Trophoblast cell (in vitro differentiated cells and primary cell): ENCODE results near the gene PNPLA7.

Experiments
- DNase-seq, 2 donors: peaks; one replicate each; pipeline ENCODE4 v3.0.0-alpha.2; 2016
- H2AFZ ChIP-seq: 2 replicates; pipeline ENCODE4 v1.6.1; 2013; ENCODE audit warnings: low read length, moderate library complexity, mild to moderate bottlenecking; ENCODE audit not compliant: insufficient read depth, poor library complexity
- H2AK5ac ChIP-seq: 2 replicates; pipeline ENCODE4 v1.6.1; 2013; ENCODE audit warnings: mild to moderate bottlenecking, low read length
- H2BK120ac ChIP-seq: 2 replicates; pipeline ENCODE4 v1.6.1; 2013; ENCODE audit warnings: low read length, mild to moderate bottlenecking, moderate library complexity; ENCODE audit not compliant: insufficient read depth, poor library complexity
- H2BK12ac ChIP-seq: 2 replicates; pipeline ENCODE4 v1.6.1; 2013; ENCODE audit warnings: mild to moderate bottlenecking, low read length, moderate library complexity
- H2BK5ac ChIP-seq: 2 replicates; pipeline ENCODE4 v1.6.1; 2013; ENCODE audit warnings: low read length, low read depth, moderate library complexity, mild to moderate bottlenecking; ENCODE audit not compliant: poor library complexity
- H3K14ac ChIP-seq: 2 replicates; pipeline ENCODE4 v1.6.1; 2013; ENCODE audit warnings: mild to moderate bottlenecking, low read length
- H3K18ac ChIP-seq: 2 replicates; pipeline ENCODE4 v1.6.1; 2013; ENCODE audit warnings: mild to moderate bottlenecking, low read length
- H3K23ac ChIP-seq: 2 replicates; pipeline ENCODE4 v1.6.1; 2013; ENCODE audit warnings: low read length
- H3K27ac ChIP-seq: 2 replicates; pipeline ENCODE4 v1.5.1; 2013; ENCODE audit warnings: low read depth, mild to moderate bottlenecking, inconsistent platforms, low read length, moderate library complexity
- H3K27me3 ChIP-seq: 2 replicates; pipeline ENCODE4 v1.6.1; 2013; ENCODE audit warnings: inconsistent platforms, mild to moderate bottlenecking, low read length, moderate library complexity; ENCODE audit not compliant: insufficient read depth
- H3K36me3 ChIP-seq, 2 experiments: 1 replicate in 1 of 2; 2 replicates in 1 of 2; pipeline ENCODE4 v1.6.1; 2013; ENCODE audit warnings: low read length in 2 of 2, mild to moderate bottlenecking in 2 of 2, moderate library complexity in 1 of 2; ENCODE audit not compliant: insufficient read depth in 2 of 2, control insufficient read depth in 1 of 2
- H3K4ac ChIP-seq: 2 replicates; pipeline ENCODE4 v1.6.1; 2013; ENCODE audit warnings: low read depth, mild to moderate bottlenecking, low read length, moderate library complexity
- H3K4me1 ChIP-seq, 2 experiments: 1 replicate in 1 of 2; 2 replicates in 1 of 2; pipeline ENCODE4 v1.6.1; 2013; ENCODE audit warnings: low read length in 2 of 2, mild to moderate bottlenecking in 2 of 2, moderate library complexity in 1 of 2; ENCODE audit not compliant: insufficient read depth in 2 of 2, control insufficient read depth in 1 of 2
- H3K4me2 ChIP-seq: 2 replicates; pipeline ENCODE4 v1.6.1; 2013; ENCODE audit warnings: inconsistent platforms, mild to moderate bottlenecking, low read length, moderate library complexity
- H3K4me3 ChIP-seq: 2 replicates; pipeline ENCODE4 v1.5.1; 2013; ENCODE audit warnings: mild to moderate bottlenecking, low read depth, low read length, inconsistent platforms
- H3K79me1 ChIP-seq: one replicate; pipeline ENCODE4 v1.6.1; 2013; ENCODE audit warnings: low read length
- H3K79me2 ChIP-seq: 2 replicates; pipeline ENCODE4 v1.6.1; 2013; ENCODE audit warnings: low read length, mild to moderate bottlenecking; ENCODE audit not compliant: control insufficient read depth, insufficient read depth, poor library complexity
- H3K9ac ChIP-seq: 2 replicates; pipeline ENCODE4 v1.6.1; 2013; ENCODE audit warnings: mild to moderate bottlenecking, low read length
- H3K9me3 ChIP-seq: 2 replicates; pipeline ENCODE4 v1.6.1; 2013; ENCODE audit warnings: low read depth, mild to moderate bottlenecking, control low read depth, inconsistent platforms, low read length; ENCODE audit not compliant: insufficient read depth
- H4K12ac ChIP-seq: 2 replicates; pipeline ENCODE4 v1.6.1; 2013; ENCODE audit warnings: low read depth, mild to moderate bottlenecking, low read length, moderate library complexity
- H4K8ac ChIP-seq: 2 replicates; pipeline ENCODE4 v1.6.1; 2013; ENCODE audit warnings: low read depth, mild to moderate bottlenecking, low read length, moderate library complexity
- H4K91ac ChIP-seq: one replicate; pipeline ENCODE4 v1.6.1; 2013; ENCODE audit warnings: low read depth, mild to moderate bottlenecking, low read length, moderate library complexity
- WGBS: extraction: QIAGEN DNeasy Blood & Tissue Kit; methylation state at CpG from one replicate; pipeline ENCODE4 v1.1.7; 2013; ENCODE audit warnings: missing lambda C conversion rate; ENCODE audit not compliant: insufficient read length, insufficient coverage; ENCODE audit errors: extremely low coverage; 5-methylcytosine and 5-hydroxymethylcytosine counted together

The PNPLA7 gene

DNA sequence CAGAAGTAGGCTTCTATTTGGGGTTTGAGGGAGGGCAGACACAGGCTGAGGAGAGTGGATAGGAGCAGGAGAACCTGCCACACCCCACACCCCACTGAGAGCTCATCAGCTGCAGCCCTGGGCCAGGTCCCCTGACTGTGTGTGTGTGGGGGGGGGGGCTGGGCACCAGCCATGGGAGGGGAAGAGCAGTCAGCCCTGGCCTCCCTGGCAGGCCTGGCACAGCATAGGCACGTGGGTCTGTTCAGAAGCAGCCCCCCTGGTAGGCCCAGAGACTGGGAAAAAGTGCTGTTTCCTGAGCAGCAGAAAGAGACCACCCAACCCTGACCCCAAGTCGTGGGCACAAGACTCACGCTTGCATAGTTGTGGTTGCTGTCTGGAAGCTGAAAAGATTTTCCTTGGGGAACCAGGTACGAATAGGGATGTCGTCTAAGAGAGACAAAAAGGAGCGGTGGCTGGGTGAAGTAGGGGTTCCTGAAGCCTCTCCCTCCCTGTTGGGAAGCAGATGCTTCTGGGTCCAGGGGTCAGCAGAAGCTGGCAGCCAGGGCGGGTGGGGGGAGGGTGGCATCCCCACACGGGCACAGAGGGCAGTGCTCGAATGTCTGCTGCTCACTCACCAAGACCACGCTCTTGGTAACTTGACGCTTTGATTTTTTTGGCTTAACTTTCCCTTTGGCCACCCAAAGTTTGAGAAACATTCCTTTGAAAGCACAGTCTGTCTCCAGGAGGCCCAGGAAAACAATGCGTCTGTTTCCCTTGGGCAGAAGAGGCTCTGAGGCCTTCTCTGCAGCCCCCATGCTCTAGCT lies 93.9 kb downstream of the PNPLA7 start:
- Histone ChIP-seq H2AK5ac (no peak overlapping the region), H3K4me2 (no peak overlapping the region), H4K12ac (no peak overlapping the region), H3K27ac (no peak overlapping the region), H2BK120ac (no peak overlapping the region), H3K9me3 (peaks cover 2% of the 10 kb centered on the region), H4K91ac (no peak overlapping the region), H3K79me2 (peaks cover 4% of the 10 kb centered on the region), H3K14ac (no peak overlapping the region), H4K8ac (no peak overlapping the region), H3K4me1 (peaks cover 20 to 27% of the 10 kb centered on the region in 2 experiments), H3K18ac (no peak overlapping the region), H3K4ac (no peak overlapping the region), H2AFZ (no peak overlapping the region), H2BK5ac (no peak overlapping the region), H3K4me3 (no peak overlapping the region), H3K27me3 (no peaks in the 10 kb centered on the region), H3K23ac (no peak overlapping the region), H2BK12ac (no peak overlapping the region), H3K79me1 (peaks cover 12% of the 10 kb centered on the region), H3K36me3 (peaks cover 13 to 28% of the 10 kb centered on the region in 2 experiments), H3K9ac (no peak overlapping the region)
- DNase-seq: no peak
- no CpG with 5 or more reads among the region's 12 CpGs for WGBS

DNA sequence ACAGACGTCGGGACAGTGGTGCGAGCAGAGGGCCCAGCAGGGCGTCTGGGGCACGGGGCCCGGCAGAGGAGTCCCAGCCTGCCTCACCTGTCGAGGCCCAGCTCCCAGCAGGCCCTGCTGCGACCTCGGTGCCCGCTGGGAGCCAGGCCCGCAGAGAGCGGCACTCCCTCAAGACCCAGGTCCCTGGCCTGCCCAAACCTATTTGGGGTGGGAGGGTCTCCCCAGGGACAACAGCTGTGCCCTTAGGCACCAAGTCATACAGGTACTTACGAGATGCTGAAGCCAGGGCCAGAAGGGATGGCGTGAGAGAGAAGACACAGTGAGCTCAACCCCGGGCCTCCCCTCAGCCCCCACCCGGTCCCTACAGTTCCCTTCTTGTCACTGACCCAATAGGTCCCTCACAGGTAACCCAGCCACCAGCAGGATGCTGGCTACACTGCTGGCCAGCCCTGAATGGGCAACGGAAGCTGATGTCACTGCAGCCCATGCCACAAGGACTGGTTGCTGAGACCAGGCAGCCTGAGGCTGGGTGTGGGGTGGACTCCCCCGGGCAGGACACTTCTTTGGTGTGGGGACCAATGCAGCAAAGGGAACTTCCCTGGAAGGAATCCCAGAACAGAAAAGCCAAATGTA lies 94.7 kb downstream of the PNPLA7 start:
- Histone ChIP-seq H3K27me3 (no peaks in the 10 kb centered on the region), H3K27ac (no peak overlapping the region), H3K4ac (no peak overlapping the region), H4K91ac (no peak overlapping the region), H3K9me3 (peaks cover 2% of the 10 kb centered on the region), H3K23ac (no peak overlapping the region), H4K8ac (no peak overlapping the region), H3K9ac (no peak overlapping the region), H3K14ac (no peak overlapping the region), H3K18ac (no peak overlapping the region), H2BK12ac (no peak overlapping the region), H2BK5ac (no peak overlapping the region), H3K4me1 (peaks cover 20 to 27% of the 10 kb centered on the region in 2 experiments), H2AFZ (no peak overlapping the region), H3K4me3 (no peak overlapping the region), H2BK120ac (no peak overlapping the region), H3K79me1 (peaks cover 12% of the 10 kb centered on the region), H2AK5ac (no peak overlapping the region), H3K79me2 (peaks cover 4% of the 10 kb centered on the region), H3K36me3 (peaks cover 13 to 28% of the 10 kb centered on the region in 2 experiments), H4K12ac (peak overlapping the region; percentile 2), H3K4me2 (no peak overlapping the region)
- no peak for DNase-seq
- WGBS: no CpG with 5 or more reads among the region's 18 CpGs

GRCh38 chr9:137454597-137455358 lies 95.4 kb downstream of the PNPLA7 start:
- DNase-seq: no peak
- H3K27ac ChIP-seq: no peak overlapping the region
- peak overlapping the region; percentile 27 for H2AK5ac ChIP-seq
- H4K12ac ChIP-seq: peak overlapping the region; percentile 2
- H3K9me3 ChIP-seq: peaks cover 2% of the 10 kb centered on the region
- peak overlapping the region; percentile 1 for H4K8ac ChIP-seq
- peaks cover 15 to 28% of the 10 kb centered on the region in 2 experiments for H3K36me3 ChIP-seq
- H4K91ac ChIP-seq: no peak overlapping the region
- no CpG with 5 or more reads among the region's 30 CpGs for WGBS
- H2BK120ac ChIP-seq: no peak overlapping the region
- no peak overlapping the region for H2BK12ac ChIP-seq
- no peak overlapping the region for H3K23ac ChIP-seq
- peaks cover 4% of the 10 kb centered on the region for H3K79me2 ChIP-seq
- H3K79me1 ChIP-seq: peaks cover 12% of the 10 kb centered on the region
- H3K27me3 ChIP-seq: no peaks in the 10 kb centered on the region
- peak overlapping the region; percentile 51 for H3K4me2 ChIP-seq
- no peak overlapping the region for H3K9ac ChIP-seq
- no peak overlapping the region for H2BK5ac ChIP-seq
- H3K4ac ChIP-seq: no peak overlapping the region
- no peak overlapping the region for H2AFZ ChIP-seq
- no peak overlapping the region for H3K18ac ChIP-seq
- H3K4me1 ChIP-seq: peaks cover 20 to 27% of the 10 kb centered on the region in 2 experiments
- H3K14ac ChIP-seq: no peak overlapping the region
- H3K4me3 ChIP-seq: peak overlapping the region; percentile 49

- peaks cover 2% of the 10 kb centered on the region for H3K9me3 ChIP-seq
- H3K79me2 ChIP-seq: peaks cover 2% of the 10 kb centered on the region
- H2BK120ac ChIP-seq: no peak overlapping the region
- peak overlapping the region; percentile 27 for H2AK5ac ChIP-seq
- H3K4me1 ChIP-seq: peaks cover 17 to 24% of the 10 kb centered on the region in 2 experiments
- WGBS: no CpG with 5 or more reads among the region's 24 CpGs
- no peak overlapping the region for H4K91ac ChIP-seq
- H2BK12ac ChIP-seq: no peak overlapping the region
- H3K14ac ChIP-seq: no peak overlapping the region
- H2BK5ac ChIP-seq: no peak overlapping the region
- no peak overlapping the region for H3K23ac ChIP-seq
- H3K27ac ChIP-seq: no peak overlapping the region
- no peak overlapping the region for H4K12ac ChIP-seq
- H3K4me3 ChIP-seq: peak overlapping the region; percentile 49
- no peak overlapping the region for H3K18ac ChIP-seq
- H3K4ac ChIP-seq: no peak overlapping the region
- peak overlapping the region; percentile 1 for H4K8ac ChIP-seq
- no peak for DNase-seq
- H3K36me3 ChIP-seq: peaks cover 20 to 33% of the 10 kb centered on the region in 2 experiments
- peak overlapping the region; percentile 51 for H3K4me2 ChIP-seq
- peaks cover 8% of the 10 kb centered on the region for H3K79me1 ChIP-seq
- no peaks in the 10 kb centered on the region for H3K27me3 ChIP-seq
- H3K9ac ChIP-seq: no peak overlapping the region
- no peak overlapping the region for H2AFZ ChIP-seq
Measured at GRCh38 chr9:137454145-137454596, 96.0 kb downstream of the PNPLA7 start.
